ENCODE results near the gene TMOD2. TPM values are rescaled to one million over a fixed set of nuclear protein-coding genes. Genes with fewer than 3 reads are reported as not detected.

The TMOD2 gene
- total RNA-seq, 1 experiment from 2014 or later, result 5.7 TPM

GRCh38 chr15:51724199-51724598 lies 27.2 kb upstream of the TMOD2 start:
- TF ChIP-seq ATF3 (IDR thresholded peaks at IDR 0.05) (no peak), FOSL1 (IDR thresholded peaks at IDR 0.05; ENCODE audit: low read depth) (no peak), SRF (IDR thresholded peaks at IDR 0.05; ENCODE audit: low read depth) (no peak), POLR2AphosphoS5 (IDR thresholded peaks at IDR 0.05; ENCODE audit: low read depth, low read length) (no peak), EZH2 (IDR thresholded peaks at IDR 0.05) (no peak), REST (IDR thresholded peaks at IDR 0.05; ENCODE audit: low read depth) (no peak), RAD21 (IDR thresholded peaks at IDR 0.05; ENCODE audit: low read depth) (no peak), JUND (IDR thresholded peaks at IDR 0.05) (no peak), ELF1 (IDR thresholded peaks at IDR 0.05; ENCODE audit: borderline replicate concordance, low read depth) (no peak), ZFX (IDR thresholded peaks at IDR 0.05) (no peak), CBX3 (IDR thresholded peaks at IDR 0.05; ENCODE audit: low read depth) (no peak), EGR1 (IDR thresholded peaks at IDR 0.05; ENCODE audit: low read depth) (no peak)
- TF ChIP-seq, protein P1, sequence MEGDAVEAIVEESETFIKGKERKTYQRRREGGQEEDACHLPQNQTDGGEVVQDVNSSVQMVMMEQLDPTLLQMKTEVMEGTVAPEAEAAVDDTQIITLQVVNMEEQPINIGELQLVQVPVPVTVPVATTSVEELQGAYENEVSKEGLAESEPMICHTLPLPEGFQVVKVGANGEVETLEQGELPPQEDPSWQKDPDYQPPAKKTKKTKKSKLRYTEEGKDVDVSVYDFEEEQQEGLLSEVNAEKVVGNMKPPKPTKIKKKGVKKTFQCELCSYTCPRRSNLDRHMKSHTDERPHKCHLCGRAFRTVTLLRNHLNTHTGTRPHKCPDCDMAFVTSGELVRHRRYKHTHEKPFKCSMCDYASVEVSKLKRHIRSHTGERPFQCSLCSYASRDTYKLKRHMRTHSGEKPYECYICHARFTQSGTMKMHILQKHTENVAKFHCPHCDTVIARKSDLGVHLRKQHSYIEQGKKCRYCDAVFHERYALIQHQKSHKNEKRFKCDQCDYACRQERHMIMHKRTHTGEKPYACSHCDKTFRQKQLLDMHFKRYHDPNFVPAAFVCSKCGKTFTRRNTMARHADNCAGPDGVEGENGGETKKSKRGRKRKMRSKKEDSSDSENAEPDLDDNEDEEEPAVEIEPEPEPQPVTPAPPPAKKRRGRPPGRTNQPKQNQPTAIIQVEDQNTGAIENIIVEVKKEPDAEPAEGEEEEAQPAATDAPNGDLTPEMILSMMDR (IDR thresholded peaks at IDR 0.05 in 2 of 3, conservative IDR thresholded peaks at IDR 0.05 in 1 of 3; ENCODE audit: borderline replicate concordance in 1 of 3, insufficient read depth in 1 of 3, low read depth in 2 of 3, low read length in 2 of 3), result no peak
- TF ChIP-seq, protein P2, sequence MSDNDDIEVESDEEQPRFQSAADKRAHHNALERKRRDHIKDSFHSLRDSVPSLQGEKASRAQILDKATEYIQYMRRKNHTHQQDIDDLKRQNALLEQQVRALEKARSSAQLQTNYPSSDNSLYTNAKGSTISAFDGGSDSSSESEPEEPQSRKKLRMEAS (IDR thresholded peaks at IDR 0.05), result no peak
- no peaks in the 10 kb centered on the region for H4K20me1 ChIP-seq (ENCODE audit: insufficient read depth)
- CTCF ChIA-PET, result no interaction called here
- POLR2A ChIA-PET, result no interaction called here
- no peaks in the 10 kb centered on the region for H3K27me3 ChIP-seq (ENCODE audit: insufficient read depth, low read length)
- no TSS peak for BruUV-seq (replicated peaks)
- H3K4me2 ChIP-seq (ENCODE audit: low read length), result no peak overlapping the region
- no peak overlapping the region for H3K9ac ChIP-seq (ENCODE audit: low read length)
- H3K4me1 ChIP-seq (ENCODE audit: control insufficient read depth in 1 of 2, insufficient read depth in 2 of 2, low read length in 2 of 2), result peaks cover 21 to 24% of the 10 kb centered on the region in 2 experiments
- H3K4me3 ChIP-seq (replicated peaks in 1 of 2; ENCODE audit: low read depth in 1 of 2, low read length in 2 of 2), result no peak overlapping the region
- no peaks in the 10 kb centered on the region for H3K9me2 ChIP-seq (ENCODE audit: insufficient read depth)
- H3K79me2 ChIP-seq (ENCODE audit: insufficient read depth, low read length), result no peaks in the 10 kb centered on the region
- no peak overlapping the region for H2AFZ ChIP-seq (ENCODE audit: low read depth, low read length, poor library complexity, severe bottlenecking)
- no peak overlapping the region for H3K27ac ChIP-seq (ENCODE audit: low read depth, low read length)
- intact Hi-C loops (cut with micrococcal nuclease), result no loop called here
- DNase-seq (ENCODE audit: low read depth, low spot score), result no peak
- no peaks in the 10 kb centered on the region for H3K9me3 ChIP-seq (ENCODE audit: control insufficient read depth in 1 of 2, insufficient read depth in 1 of 2, low read depth in 1 of 2, low read length in 2 of 2)
- no peak for ATAC-seq
- RAD21 ChIA-PET (ENCODE audit: low non-redundant PET in 1 of 2, low total read pairs in 2 of 2, uncharacterized antibody in 2 of 2, unreplicated experiment in 2 of 2), result no interaction called here
- H3K36me3 ChIP-seq (ENCODE audit: control insufficient read depth in 1 of 2, insufficient read depth in 2 of 2, low read length in 2 of 2), result 0 out of 4 replicates have a peak, but pooled peaks cover 0 to 2% of the 10 kb centered on the region in 2 experiments
